GM19438 (cell line): ENCODE data around the gene UBE2N.
"Not testable (repeated sequence)": the region's sequence is repeated elsewhere in the genome, so short reads cannot be mapped to it uniquely, and the experiment has no call there.

Experiments
- ATAC-seq: cut with Tn5 transposase; IDR thresholded peaks from one replicate; pipeline ENCODE4 v1.9.1; 2021; ENCODE audit warnings: low read depth; ENCODE audit not compliant: unreplicated experiment

The UBE2N gene

DNA sequence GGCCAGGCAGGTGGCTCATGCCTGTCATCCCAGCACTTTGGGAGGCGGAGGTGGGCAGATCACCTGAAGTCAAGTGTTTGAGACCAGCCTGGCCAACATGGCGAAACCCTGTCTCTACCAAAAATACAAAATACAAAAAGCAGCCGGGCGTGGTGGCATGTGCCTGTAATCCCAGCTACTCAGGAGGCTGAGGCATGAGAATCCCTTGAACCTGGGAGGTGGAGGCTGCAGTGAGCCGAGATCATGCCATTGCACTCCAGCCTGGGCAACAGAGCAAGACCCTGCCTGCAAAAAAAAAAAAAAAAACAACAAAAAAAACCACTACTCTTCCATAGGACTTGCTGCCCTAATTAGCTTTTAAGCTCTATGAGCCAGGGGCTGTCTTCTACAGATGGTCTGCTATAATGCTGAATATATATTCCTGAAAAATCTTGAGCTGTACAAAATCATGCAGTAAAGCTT, 59.7 kb downstream of the UBE2N start:
- ATAC-seq = not testable (repeated sequence)

DNA sequence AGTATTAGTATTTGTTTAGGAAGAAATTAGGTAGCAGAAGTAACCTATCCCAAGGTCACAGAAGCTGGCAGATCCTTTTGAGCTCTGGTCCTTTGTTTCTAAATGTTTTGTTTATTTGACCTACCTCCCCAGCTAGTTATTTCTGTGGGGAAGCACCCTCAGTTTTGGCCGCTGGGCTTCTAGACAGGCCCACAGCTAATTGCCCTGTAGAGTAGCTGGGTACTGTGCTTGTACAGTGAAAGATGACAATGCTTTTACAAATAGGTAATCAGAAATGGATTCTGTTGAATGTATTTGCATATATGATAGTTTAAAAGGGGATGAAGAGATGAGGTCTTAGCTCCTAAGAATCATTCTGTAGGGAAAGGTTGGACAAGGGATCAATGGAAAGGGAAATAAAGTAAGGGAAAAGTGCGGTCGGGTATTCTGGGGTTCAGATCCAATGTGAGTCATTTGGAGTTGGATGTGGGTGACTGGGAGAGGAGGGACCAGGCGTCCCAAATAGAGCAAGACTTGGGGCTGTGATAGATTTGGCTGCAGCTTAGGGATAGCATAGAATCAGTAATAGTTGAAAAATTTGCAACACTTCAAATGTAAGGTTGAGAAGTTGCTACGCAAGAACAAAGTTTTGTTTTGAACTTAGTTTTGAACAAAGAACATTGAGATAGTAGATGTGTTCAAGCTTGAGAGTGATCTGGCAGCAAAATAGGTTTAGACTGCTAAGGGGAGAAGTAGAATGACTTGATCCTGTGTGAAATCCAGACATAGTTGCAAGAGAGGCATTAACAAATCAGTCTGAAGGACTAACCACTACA, 60.4 kb downstream of the UBE2N start:
- no peak for ATAC-seq

DNA sequence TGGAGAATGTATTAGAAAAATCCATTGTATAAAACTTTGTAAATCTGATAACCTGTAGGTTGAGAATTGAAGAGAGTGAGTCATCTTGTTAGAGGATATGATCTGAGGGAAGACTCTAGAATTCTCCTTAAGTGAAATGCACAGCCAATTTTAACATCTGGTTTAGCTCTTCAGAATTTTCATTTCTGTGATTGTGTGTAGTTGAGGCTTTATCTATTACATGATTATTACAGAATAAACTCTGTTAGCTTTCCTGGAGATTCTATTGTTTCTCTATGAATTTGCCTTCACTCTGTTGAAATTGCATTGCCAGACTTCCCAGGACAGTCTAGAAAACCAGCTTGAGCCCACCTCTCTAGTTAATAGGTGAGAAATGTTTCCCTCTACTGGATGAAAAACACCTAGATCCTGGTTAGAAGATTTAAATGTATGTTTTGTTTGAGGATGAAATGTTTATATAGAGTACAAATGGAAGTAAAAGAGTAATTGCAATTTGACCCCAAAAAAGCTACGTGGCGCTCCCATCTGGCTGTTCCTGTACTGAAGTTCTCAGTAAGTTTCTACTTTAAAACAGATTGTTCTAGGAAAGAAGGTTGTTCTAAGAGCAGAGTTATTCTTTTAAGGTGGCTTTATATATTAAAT, 61.1 kb downstream of the UBE2N start:
- no peak for ATAC-seq

DNA sequence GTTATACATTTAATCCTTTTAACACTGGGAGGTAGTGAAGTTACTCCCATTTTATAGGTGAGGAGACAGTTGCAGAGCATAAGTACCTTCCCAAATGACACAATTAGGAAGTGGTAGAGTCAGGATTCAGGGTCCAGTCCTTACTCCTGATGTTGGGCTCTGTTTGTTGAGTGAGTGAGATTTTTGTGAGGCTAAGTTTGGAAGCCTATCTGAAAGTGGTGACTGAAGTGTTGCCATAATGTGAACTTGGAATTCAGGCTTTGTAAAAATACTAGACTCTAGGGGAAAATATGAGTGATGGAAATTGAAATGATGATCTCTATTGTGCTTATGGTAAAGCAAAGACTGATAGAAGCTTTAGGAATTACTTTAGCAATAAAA, 61.8 kb downstream of the UBE2N start:
- ATAC-seq = no peak

DNA sequence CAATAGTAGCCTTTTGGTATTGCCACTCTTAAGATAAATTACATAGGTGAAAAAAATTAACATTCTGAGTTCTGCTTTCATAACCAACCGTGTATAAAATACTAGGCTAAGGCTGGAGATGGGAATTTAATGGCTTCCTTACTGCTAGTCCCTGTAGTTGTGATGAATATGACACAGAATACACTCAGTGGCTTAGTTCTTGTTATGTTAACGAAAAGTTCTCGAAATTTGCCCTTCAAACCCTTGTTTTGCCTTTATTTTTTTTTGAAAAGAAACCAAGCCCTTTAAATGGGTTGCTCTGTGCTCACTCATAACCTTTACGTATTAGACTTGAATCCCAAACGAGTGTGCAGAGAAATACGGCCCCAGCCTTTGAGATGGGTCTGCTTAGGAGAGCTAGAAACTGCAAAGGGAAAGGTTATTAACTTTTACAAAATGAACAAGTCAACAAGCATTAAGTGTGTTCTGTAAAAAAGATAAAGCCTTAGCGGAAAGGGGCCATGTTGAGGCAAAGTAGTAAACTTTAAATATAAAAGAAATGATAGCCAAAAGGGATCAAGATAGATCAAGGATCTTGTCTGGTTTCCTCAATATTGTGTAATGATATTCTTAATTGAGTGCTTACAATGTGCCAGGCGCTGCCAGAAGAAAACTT, 62.3 kb downstream of the UBE2N start:
- ATAC-seq = no peak

DNA sequence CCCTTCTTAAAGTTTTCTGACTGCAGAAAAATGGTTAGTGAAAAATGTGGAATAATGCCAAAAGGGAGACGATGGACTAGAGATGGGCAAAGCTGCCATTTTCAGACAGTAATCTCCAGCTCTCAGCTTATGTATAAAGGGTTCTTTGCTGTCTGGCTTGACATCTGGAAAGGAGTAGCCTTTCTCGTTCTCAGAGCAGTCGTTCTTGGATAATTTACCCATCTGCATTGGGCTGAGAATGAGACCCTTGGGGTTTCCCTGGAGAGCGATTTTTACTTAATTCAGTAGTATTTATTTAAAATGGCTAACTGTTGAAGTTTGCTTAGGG, 62.8 kb downstream of the UBE2N start:
- ATAC-seq = no peak

DNA sequence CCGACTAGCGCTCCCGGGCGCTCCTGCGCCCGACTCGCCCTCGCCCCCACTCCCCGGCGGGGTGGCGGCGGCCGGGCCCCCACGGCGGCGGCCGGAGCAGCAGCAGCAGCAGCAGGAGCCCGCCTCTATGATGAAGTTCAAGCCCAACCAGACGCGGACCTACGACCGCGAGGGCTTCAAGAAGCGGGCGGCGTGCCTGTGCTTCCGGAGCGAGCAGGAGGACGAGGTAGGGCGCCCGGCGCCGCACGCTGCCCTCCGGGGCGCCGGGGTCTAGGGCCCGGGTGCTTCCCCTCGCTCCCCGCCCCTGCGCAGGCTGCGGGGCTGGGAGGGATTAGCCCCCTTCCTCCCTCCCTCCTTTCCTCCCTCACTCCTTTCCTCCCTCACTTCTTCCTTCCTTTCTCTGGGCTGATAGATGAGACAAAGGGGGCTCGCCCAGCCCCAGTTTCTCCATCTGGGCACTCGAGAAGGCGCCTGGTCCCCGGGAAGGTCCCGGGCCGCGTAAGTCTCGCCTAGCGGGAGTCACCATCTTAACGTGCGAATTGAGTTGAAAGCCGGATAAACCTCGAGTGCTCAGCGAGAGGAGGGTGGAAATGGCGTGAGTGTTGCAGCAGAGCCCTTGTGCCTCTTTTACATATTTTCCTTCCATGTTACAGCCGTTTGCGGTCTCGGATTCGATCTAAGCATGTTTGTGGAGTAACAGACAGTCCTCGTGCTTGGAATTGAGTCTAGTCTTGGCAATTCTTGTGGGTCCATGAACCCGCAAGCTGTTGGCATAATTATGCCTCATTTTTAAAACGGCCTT, 63.4 kb downstream of the UBE2N start:
- peak; percentile 33 for ATAC-seq

DNA sequence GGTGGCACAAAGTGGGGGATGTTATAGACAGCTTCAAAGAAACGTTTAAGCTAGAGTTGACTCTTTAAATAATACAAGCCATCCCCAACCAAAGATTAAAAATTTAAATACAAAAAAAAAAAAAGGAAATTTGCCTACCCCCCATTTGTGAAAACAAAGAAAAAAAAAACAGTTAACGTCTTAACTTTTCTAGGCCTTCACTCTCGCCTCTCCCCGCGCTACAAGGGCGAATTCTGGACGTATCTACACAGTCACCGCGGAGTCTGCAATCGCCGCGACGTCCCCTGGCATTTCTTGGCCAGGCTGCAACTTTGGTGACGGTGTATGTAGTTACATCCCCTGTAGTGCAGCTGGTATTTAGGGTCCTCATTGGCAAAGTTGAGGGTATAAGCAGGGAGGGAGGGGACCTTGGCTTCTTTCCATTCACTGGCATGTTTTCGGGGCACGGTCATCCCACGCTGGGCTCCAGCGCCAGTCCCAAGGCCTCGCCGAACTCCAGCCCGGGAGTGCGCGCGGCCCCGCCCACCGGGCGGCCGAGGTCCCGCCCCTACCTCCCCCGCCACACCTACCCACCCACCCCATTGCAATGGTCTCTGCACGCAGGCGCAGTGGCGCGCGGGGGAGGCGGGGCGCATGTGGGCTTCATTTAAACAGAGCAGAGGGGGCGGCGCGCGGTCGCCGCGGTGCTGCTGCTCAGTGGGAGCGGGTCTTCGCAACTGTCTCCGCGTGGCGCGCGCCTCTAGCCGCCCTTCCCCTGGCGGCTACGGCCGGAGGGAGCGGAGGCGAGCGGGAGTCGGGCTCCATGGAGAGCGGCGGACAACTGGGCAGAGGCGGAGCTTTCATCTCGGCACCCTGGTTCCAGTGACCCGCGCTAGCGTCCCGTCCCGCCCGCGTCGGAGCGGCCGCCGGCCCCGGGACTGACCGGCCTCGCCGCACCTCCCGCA, 64.2 kb downstream of the UBE2N start, which contains the start of gene NUDT4:
NUDT4 (plus strand) TSS at position 674 of the 944 bp plus-strand sequence. CDS start 398 bp downstream, outside the sequence.
- peak; percentile 51 for ATAC-seq

DNA sequence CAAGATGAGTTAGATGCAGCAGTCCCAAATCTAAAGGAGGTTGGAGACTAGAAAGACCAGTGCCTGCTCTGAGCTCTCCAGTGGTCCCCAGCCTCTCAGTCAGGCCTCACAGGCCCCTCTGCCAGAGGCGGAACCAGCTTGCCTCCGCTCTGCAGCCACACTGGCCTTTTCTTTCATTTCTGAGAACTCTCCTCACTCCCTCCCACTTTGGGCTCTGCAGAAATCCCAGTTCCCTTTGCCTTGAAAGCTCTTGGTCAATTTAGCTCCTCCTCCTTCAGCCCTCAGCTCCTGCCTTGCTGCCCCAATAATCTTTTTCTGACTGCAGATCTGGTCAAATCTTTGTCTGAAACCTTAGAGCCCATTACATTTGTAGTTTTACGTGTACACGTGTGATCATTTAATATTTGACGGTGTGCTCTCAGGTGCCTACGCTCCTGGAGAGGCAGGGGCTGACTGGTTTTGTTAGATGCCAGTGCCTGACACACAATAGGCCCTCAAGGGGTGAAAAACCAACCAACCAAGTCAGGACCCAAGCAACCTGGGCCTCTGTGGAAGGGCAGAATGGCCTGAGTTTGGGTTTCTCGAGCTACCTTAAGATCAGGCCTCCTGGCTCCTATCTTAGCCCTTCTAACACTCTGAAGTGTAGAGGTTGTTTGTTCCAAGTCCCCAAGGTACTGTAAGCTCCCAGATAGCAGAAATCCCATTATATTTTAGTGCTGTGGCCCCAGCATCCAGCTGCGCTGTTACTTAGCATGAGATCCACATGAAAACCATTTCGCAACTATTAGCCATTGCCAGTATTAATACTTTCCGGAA, 65.1 kb downstream of the UBE2N start:
- ATAC-seq = no peak

DNA sequence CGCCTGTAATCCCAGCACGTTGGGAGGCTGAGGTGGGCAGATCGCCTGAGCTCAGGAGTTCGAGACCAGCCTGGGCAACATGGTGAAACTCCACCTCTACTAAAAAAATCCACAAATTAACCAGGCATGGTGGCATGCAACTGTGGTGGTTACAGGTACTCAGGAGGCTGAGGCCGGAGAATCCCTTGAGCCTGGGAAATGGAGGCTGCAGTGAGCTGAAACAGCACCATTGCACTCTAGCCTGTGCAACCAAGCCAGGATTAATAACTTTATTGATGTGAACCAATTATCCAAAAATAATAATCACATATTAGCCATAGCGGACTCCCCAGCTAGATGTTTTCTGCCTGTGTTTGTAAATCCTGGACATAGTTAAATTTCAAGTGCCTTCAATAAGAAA, 65.8 kb downstream of the UBE2N start:
- ATAC-seq = no peak

DNA sequence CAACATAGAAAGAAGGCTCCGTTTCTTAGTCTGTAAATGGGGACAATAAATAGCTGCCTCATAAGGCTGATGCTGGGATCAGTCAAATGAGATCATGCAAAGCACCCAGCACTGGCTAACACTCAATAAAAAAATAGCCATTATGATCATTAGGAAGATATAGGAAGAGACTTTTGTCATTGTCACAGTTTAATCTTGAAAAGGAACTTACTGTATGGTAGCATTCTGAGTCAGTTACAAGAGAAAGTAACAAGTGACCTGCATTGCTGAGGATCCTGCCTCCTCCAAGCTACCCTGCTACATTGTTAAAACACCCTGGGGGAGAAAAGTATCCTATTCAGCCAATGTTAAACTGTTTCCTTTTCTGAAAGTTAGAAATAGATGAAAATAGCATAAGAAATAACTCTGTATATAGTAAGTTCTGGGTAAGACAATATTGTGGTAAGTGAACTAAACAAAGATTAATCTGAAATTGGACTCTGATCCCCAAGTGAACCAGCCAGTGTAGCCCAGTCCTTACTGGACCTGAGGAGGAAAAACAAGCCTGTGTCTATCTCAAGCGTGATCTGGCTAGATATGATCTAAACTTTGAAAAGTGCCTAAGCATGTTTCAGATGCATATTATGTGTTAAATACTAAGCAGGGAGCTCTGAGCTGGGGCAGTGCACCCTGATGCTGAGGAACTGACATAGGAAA, 67.6 kb downstream of the UBE2N start:
- ATAC-seq = no peak

DNA sequence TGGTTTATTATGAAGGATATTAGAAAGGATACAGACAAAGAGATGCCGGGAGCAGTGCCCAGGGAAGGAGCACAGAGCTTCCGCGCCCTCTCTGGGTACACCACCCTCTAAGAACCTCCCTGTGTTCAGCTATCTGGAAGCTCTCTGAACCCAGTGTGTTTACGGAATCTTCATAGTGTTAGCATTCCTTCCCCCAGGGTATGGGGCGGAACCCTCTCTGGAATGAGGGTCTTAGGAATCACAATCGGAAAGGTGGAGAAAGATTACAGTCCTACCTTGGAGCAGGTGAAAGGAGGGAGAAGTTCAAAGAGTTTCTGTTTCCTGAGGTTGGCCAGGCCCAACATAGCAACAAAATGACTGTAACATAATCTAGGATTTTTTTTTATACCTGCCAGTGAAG, 70.8 kb downstream of the UBE2N start:
- no peak for ATAC-seq

DNA sequence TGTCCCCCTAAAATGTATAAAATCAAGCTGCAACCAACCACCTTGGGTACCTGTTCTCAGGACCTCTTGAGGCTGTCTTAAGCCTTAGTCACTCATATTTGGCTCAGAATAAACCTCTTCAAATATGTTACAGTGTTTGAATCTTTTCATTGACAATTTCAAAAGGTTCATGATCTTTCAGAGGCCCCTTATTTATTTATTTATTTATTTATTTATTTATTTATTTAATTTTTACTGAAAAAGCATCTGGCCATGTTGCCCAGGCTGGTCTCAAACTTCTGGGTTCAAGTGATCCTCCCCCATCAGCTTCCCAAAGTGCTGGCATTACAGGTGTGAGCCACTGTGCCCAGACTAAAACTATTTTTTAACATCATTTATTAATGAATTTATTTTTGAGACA, 72.2 kb downstream of the UBE2N start:
- ATAC-seq = no peak

DNA sequence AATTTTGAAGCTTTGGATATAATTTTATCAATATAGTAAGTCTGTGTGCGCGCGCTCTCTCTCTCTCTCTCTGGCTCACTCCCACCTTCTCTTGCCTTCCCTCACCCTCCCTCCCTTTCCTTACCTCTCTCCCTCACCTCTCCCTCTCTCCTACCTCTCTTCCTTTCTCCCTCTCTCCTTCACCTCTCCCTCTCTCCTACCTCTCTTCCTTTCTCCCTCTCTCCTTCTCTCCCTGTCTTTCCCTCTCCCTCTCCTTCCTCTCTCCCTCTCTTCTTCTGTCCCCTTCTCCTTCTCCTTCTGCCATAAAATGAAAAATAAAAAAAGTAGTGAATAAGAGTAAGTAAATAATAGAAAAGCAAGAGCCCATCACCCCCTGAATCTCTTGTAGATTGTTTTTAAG, 73.0 kb downstream of the UBE2N start:
- no peak for ATAC-seq

DNA sequence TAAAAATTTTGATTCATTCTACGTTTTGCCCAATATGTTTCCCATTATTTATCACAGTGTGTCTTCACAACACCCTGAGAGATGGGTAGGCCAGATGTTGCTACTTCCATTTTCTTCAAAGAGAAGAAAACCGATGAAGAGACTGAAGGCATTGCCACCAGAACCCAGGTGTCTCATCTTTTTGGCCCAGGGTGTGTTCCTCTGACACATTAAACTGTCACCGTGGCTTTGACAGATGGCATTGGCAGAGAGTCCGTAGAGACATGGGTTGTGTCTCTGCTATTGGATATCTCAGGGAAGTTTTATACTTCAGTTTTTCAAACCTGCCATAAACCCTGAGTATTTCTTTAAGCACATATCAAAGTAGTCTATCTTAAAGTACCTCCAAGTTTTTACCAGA, 75.3 kb downstream of the UBE2N start:
- no peak for ATAC-seq

DNA sequence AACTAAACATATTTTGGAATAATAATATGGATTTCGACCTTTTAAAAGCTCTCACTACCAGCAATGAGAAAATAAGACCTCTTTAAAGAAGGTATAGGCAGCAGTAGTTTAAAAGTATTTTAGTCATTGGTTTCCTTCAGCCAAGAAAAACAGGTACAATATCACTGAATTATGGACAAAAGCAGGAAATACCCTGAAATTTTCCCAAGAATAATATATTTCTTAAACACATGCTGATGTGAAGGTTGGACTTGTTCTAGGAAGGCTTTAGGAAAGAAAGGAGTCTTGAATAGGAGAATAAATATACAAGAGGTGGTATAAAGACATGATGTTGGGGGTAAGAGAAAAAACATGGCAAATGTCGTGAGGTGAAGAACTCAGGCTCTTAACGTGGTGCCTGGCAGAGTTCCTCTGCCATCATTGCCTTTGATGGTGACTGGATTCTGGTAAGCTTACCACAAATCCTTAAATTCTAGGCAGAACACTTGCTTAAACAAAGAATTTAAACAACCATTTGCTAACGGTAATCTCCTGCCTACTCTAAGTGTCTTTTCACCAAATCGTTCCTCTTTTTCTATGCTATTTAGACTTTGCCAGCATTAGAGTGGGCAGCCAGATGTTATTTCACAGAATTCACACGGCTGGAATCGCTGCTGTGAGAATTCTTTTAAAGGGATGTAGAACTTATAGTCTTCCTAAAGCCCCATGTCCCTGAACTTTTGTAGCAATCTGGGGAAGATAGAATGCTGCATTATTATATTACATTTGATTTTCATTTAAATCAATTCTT, 75.9 kb downstream of the UBE2N start:
- ATAC-seq = no peak

DNA sequence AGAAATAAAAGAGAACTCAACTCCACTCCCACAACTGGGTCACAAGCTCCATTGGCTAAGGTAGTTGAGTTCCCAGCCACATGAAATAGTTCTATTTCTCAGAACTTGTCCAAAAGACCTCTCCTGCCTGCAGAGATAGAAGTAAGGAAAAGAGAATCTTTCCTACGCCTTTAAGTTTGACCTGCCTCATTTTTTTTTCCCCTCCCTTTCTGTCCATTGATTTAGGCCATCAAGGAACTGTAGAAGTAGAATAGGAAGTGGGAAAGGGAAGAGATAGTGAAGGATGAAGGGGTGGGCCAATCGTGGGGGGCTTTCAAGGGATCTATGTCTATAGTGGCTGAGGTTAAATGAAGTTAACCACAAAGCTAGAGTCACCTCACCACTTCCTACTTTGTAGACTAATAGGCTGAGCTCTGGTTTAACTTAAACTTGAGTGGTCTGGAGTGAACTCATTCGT, 77.9 kb downstream of the UBE2N start:
- ATAC-seq = peak; percentile 79
